Activated T-cell treated with anti-CD3 and anti-CD28 coated beads for 24 hours (primary cell): ENCODE measurements around the gene PLCH1.

Source experiments
- DNase-seq: peaks from one replicate; pipeline ENCODE4 v3.0.0-alpha.2; 2020; ENCODE audit warnings: low read depth

Gene PLCH1

DNA sequence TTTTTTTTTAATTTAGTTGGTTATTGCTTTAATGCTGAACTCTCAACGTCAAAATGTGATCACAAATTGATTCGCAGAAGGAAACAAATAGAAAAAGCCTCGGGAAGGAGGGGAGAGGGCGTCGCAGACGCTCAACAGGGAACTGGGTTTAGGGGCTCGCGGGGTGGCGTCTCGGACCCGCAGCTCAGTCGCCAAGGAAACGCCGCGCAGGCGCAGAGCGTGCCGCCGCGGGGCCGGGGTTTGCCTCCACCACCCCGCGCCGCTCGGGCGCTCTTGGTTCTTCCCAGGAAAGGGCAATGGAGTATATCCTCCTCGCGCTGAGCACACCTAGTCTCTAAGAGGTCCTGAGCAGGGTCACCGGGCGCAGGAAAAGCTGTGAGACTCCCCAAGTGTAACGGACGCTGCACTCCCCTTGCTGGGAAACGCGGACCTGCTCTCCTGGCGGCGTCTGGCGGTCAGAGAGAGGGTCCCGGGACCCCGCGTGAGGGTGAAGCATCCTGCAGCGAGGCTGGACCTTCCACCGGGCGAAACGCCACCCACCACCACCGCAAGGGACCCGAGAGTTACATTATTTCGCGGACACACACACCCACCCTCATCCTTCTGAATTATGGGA is 753 bp downstream of the PLCH1 start:
- DNase-seq: peak; percentile 32

DNA sequence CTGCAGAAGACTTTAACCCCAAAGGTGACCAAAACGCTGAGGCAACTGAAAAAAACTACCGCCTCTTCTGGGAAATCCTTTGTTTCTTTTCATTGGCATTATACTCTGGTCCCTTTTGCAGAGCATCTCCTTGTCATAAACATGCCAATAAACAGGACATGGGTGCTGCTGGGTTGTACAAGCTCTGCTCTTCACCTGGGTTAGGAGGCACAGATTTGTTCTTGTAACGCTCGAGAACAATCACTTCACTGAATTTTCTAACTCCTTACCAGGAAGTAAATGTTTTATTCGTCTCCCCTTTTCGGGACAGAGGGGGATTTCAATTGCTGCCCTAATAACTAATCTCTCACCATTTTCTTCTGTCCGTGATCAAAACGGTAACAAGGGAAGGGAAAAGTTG is 1.3 kb downstream of the PLCH1 start:
- DNase-seq: no peak

DNA sequence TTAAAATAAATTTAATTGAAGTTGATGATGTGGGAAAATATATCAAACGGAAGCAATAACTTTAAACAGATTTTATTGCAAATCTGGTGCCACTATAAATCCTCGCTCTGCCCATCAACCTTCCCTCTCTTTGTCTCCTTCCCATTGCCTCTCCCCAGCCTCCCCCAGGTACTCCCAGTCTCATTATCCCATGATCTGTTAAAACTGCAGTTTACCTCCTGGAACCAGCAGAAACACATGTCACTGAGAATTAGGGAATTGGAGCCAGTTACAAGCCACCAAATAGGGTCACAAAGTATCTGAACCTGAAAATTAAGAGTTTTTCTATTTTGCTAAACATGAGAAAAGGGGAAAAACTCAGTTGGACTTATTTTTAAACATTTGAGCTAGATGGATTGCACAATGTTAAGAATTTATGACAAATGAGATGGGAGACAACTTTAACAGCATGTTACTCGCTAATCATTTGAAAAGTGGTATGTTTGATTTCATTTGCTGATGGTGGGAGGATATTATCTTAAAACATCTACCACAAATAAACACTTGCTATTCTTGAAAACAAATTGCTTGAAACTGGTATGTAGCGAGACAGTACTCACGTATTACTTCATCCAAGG is 2.4 kb downstream of the PLCH1 start:
- DNase-seq: no peak

DNA sequence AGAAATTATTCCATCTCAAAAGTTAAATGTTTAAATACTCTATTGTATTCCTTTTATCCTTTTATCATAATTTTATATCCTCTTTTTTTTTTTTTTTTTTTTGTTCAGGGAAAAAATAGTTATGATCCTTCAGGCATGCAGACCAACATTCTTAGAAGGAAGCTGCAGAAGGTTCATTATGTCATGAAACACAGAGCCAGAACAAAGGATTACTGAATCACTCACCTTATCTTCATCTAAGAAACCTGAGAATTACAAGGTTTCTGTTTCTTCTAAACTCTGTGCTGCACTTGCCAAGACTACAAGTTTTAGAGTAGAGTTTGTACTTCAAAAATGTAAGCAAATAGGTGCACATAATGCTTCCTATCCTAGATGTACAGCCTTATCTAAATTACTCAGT is 3.3 kb downstream of the PLCH1 start:
- no peak for DNase-seq

DNA sequence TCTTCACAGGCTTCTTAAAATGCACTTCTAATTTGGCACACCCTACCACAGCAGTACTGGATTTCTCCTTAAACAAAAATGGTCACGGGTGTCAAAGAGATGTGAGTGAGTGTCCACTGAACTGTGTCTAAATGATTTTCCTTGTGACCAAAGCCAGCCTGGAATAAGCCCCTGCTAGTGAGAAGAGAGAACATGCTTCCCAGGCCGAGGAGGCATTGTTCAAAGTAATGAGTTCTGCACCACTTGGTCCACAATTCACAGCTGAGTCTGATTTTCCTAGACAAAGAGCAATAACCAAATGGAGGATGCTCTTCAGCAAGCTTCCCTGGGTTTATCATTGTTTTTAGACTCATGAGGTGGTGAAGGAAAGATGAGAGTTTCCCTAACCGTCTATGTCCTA is 3.8 kb downstream of the PLCH1 start:
- no peak for DNase-seq

DNA sequence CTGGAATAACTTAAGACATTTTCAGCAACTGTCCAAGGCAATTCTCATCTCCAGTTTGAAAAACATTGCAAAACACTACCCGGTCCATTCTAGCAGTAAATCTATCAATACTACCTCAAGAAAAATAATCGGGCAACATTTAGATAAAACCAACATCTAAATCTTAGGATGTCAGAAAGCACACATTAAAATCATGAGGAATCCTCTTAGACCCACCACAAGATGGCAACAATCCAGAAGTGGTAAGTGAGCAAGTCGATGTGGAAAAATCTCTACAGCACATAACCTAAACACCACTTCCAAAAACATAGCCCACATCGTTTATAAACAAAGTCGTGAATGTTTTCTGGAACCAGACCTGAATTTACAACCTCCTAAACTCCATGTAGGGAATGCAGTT is 5.7 kb downstream of the PLCH1 start:
- DNase-seq: no peak

DNA sequence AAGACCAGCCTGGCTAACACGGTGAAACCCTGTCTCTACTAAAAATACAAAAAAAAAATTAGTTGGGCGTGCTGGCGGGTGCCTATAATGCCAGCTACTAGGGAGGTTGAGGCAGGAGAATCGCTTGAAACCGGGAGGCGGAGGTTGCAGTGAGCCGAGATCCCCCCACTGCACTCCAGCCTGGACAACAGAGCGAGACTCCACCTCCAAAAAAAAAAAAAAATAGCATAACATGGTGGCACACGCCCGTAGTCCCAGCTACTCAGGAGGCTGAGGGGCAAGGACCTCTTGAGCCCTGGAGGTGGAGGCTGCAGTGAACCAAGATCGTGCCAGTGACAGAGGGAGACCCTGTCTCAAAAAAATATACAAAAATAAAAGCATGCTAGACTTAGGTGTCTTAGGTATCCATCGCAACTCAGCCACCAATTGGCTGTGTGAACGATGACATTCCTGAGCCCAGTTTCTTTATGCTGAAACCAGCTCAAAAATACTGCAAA is 6.2 kb downstream of the PLCH1 start:
- DNase-seq: no peak

DNA sequence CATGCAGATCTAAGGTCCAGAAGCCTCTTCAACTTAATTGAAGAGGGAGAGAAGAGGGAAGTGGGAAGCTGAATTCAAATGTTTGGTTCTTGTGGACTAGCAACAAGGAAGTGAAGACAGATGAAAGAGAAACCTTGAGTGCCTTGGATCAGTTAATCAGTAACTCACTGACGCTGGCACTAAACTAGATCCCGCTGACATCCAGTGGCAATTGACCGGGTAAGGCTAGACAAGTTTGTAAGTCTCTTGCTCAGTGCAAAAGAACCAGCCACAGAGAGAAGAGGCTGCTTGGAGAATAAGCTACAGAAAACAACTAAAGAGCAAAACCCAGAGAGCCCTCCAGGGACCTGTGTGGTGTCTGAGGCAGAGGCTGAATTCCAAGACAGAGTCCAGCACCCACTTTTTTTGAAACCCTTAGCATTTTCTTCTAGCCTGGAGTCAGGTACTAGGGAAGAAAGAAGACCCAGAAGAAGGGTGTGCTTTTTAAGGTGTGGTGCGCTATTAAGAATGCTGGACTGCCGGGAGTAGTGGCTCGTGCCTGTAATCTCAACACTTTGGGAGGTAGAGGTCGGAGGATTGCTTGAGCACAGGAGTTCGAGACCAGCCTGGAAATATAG is 6.9 kb downstream of the PLCH1 start:
- DNase-seq: no peak

DNA sequence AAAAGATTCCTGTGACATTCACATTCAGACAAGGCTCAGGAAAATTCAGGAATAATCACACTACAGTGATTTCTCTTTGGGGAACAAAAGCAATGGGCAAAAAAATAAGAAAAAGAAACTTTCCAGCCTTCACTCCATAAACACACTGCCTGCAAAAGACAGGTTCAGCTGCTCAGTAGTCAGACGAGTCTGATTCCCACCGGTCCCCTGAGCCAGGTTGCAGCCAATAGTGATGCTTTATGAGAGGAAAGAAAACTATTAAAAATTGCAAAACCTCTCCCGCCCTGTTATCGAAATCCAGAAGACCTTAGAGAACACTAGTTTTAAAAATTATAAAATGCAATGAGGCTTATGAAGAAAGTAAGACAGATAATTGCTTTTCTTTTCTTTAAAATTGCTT is 8.5 kb downstream of the PLCH1 start:
- DNase-seq: no peak

DNA sequence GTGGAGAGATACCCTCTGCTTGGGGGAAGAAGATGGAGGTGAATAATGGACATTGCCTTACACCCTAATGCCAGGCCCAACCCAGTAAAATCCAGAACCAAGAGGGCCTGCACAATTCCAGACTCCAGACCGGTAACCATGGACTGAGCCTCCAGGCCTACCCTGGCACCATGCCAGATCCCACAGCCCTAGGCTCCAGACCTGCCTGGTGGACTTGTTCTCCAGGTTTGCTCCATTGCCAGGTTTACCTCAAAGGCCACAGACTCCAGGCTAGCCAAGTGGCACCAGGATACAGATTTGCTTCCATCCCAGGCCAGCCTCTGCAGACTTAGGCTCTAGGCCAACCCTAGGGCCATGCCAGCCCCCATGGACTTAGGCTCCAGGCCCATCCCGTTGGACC is 14.0 kb downstream of the PLCH1 start:
- no peak for DNase-seq

DNA sequence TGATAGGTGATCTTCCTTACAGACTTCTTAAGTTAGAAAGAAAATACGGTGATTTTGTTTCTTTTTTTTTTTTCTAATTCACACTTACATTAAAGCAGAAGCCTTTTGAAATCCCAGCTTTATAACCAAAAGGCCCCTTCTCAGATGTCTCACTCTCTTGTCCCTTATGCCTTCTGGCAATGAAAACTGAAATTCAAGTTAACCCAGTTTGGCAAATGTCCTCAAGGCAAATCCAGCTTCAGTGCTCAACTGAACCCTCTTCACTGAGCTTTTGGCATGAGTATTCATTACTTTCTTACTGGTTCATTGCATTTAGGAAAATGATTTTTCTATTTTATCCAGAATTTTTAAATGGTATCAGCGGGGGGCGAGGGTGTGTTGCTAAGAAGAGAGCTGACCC is 17.0 kb downstream of the PLCH1 start:
- DNase-seq: no peak

DNA sequence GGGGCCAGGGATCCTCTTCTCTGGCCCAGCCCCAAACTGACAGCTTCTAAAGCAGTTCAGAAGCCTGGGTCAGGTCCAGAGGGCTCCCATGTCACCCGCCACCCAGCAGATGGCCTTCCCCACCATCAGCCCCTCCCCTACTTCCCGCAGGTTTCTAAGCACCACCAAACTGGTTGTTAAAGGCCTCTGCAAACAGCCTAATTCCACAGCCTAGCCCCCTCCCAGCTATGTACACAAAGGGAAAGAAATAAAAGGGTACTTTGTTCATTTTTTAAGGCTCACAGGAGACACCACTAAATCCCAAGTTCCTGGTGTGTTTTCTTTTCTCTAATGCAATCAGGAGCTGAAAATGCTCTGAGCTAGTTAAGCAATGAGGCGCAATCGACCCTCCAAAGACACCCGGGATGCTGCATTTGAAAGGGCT is 30.6 kb downstream of the PLCH1 start:
- no peak for DNase-seq

DNA sequence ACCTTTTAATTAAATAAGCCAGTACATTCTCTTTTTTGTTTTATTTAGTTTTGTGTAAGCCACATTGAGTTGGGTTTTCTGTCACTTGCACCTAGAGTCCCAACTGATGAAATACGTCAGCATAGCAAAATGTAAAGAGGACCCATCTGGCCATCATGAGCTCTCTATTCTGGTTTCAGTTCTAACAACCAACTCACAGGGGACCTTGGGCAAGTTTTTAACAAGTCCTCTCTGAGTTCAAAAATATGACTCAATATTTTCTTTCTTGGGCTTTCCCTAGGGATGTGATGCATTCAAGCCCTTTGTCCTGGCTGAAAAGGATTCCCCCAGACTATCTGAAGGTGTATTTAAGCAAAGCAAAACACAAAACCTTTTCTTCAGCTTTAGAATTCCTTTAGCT is 32.9 kb downstream of the PLCH1 start:
- DNase-seq: no peak

DNA sequence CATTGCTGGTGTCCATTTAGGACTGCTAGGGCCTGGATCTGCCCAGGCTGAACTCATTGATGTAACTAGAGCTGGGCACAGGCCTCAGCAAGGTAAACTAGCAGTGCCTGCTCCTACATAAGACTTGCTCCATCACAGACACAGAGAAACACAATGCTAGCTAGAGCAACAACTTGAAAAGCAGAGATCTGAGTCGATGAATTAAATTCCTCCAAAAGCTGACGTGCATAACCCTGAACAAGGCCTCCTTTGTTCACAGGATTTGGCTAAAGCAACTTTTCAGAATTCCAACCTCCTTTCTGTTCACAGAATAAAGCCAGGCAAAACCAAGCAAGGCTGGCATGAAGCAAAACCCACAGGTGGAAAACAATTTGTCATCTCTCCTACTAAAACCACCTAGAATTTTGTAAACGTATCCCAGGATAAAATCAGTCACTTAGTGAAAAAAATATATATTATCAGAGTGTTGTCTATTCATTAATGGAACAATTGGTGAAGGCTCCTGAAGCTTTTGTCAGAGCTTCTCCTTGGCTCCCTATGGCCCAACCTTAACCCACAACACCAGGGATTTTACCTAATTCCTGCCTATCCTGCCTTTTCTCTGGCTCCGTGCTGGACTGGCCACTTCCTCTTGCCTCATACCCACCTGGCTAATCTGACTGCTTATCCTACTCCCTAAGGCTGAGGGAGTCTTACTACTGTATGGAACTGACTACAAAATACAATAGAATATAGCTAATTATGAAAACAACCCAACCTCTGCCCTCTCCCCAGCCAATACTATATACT is 39.9 kb downstream of the PLCH1 start:
- no peak for DNase-seq

DNA sequence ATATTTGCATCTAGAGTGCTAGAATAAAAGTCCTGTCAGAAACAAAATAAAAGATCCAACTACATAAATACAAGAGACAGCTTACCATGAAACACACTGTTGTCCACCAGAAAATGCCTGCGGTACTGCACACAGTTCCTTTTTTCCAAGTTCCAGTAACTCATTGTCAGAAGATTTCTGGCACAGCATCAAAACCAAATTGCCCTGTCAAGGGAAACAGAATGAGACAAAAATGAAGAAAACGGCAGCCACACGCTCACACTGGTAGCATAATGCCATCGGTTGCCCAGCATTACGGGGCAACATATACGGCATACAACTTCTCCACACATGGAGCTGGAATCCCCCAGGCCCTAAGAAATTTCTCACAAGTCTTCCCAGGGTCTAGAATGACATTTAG is 40.8 kb downstream of the PLCH1 start:
- DNase-seq: no peak

DNA sequence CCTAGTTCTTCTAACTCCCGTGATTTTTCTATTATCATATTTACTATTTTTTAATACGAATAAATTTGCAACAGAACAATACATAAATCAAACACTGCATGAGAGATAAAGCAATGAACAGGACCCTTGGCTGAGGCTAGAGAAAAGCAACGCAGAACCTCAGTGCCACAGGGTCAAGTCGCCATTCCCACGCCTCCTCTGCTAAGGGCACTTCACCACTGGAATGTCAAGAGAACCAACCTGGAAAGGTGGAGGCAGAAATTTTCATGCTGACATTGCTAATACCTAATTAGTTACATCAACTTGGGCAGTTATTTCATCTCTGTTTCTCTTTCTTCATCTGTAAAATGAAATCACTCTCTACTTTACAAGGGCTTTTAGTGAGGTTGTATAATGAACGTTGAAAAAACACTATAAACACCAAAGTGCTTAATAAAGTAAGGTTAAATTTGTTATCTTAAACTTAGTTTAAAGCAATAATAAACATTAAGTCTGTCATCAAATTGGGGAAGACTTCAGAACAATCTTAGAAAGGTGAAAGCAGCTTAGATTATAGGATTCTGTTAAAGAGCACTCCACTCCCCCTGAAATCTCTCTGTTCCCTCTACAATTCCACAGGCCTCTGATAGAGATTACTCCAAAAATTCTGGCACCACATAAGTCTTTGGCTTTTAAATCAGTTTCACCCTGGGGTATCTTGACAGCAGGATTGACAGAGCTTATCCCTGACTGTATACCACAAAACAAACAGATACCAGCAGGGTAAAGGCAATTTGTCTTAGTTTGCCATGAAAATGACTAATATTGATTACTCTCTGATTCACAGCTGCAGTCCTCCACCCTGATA is 41.9 kb downstream of the PLCH1 start:
- DNase-seq: no peak

DNA sequence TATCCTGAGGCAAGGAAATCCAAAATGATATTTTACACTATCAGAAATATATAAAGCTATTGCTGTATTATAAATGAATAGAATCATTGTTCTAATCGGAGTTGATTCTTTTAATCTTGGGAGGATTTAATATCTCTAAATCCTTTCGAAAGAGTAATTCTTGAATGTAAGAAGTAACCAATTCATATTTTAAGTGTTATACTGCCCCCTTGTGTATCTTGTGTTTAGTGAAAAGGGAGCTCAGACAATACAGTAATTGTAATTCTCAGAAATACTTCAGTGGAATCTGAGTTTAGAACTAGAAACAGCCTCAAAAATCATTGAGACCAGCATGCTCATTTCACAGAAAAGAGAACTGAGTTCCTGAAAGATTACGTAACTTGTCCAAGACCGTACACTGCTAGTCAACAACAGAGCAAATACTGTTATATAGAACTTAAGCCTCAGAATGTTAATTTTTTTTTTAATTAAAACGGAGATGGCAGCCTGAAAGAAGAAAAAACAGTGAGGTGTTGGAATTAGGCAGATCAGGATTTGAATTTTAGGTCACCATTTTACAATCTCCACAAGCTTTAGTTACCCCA is 42.9 kb downstream of the PLCH1 start:
- no peak for DNase-seq

DNA sequence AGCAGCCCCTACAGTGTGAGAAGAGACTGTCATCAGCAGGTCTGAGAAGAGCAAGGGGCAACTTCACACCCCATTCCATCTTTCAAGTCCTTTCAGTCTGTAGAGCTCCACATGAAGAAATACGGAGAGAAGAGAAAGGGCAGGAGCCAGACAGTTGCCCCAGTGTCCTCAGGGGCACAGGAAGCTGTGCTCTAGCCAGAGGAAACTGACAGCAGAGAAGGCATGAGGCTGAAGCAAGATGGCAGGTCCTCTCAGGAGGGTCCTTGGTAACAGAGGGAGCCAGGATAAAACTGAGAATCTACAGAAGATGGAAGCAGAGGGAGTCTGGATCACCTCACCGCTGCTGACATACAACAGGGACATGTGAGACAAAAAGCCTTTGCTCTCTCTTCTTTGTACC is 47.3 kb downstream of the PLCH1 start:
- no peak for DNase-seq

DNA sequence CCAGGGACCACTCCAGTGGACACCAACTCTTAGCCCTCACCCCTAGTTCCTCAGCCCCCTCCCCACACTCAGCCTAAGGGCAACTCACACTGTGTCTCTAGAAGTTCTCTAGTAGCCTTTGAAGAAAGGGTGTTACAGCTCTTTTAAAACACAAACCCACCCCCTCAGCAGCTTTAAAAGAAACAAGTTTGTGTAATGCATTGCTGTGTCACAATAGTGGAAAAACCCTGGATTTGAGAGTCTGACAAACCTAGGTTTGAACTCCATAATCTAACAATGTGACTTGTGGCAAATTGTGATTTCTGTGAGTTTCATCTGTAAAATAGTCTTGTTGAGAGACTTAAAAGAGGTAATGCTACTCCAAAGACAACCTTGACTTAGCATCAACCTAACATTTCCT is 54.0 kb downstream of the PLCH1 start:
- no peak for DNase-seq

DNA sequence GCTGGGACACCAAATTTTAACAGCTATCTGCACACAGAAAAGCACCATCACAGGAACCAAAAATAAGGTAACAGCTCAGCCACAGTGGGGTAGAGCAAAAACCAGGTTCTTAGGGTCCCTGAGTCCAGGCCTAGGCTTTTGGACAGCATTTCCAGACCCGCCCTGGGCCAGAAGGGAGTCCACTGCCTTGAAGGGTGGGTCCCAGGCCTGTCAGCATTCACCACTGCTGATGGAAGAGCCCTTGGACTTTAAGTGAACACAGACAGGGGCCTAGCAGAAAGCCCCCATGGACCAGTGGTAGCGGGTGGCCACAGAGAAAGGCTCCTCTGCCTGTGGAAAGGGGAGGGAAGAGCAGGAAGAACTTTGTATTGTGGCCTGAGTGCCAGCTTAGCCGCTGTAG is 56.4 kb downstream of the PLCH1 start:
- no peak for DNase-seq

DNA sequence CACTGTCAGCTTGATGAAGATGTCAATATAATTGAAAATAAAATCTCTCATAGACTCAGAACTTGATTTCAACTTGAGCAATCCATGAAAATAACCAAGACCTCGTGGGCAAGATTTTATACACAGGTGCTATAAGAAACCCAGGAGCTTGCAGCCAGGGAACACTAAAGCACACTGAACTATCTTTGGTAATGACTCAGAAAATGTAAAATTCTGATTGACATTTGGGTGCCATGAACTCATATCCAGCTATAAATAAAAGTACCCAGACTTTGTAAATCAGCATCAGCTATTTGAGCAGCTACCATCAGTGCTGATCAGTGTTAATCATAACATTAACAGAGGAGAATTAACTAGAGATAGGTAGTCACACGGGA is 61.5 kb downstream of the PLCH1 start:
- no peak for DNase-seq
